Spleen (tissue), 11 donors: ENCODE measurements around the gene PVALEF. TPM values are rescaled to one million over a fixed set of nuclear protein-coding genes. Genes with fewer than 3 reads are reported as not detected.
A peak's percentile ranks its signal among the peaks of the same experiment; 100 is the strongest.

Source experiments
- DNase-seq: peaks from one replicate; pipeline ENCODE4 v3.0.0-alpha.2; 2020
- H3K27ac ChIP-seq, 8 donors: fragments of 200-600 bp; sonication (generic) in 7 of 8; 1 replicate in 4 of 8; 2 replicates in 4 of 8; pipeline versions ENCODE4 v1.5.0 to v1.8.0; 2016 to 2021; ENCODE audit warnings: inconsistent platforms in 4 of 8, mild to moderate bottlenecking in 4 of 8, moderate library complexity in 1 of 8
- H3K27me3 ChIP-seq, 7 donors: fragments of 200-600 bp; sonication (generic) in 6 of 7; replicated peaks in 1 of 7; 1 replicate in 4 of 7; 2 replicates in 3 of 7; pipeline versions ENCODE4 v1.5.0 to v1.8.0; 2016 to 2021; ENCODE audit warnings: inconsistent platforms in 3 of 7, mild to moderate bottlenecking in 1 of 7
- H3K36me3 ChIP-seq, 6 donors: fragments of 200-600 bp; sonication (generic) in 5 of 6; 1 replicate in 4 of 6; 2 replicates in 2 of 6; pipeline versions ENCODE4 v1.5.0 to v1.8.0; 2016 to 2021; ENCODE audit warnings: inconsistent platforms in 2 of 6
- H3K4me1 ChIP-seq, 6 donors: fragments of 200-600 bp; sonication (generic) in 5 of 6; 1 replicate in 3 of 6; 2 replicates in 3 of 6; pipeline versions ENCODE4 v1.5.0 to v1.8.0; 2016 to 2021; ENCODE audit warnings: inconsistent platforms in 3 of 6
- H3K4me3 ChIP-seq, 8 donors: fragments of 200-600 bp; sonication (generic) in 7 of 8; 1 replicate in 4 of 8; 2 replicates in 4 of 8; pipeline versions ENCODE4 v1.5.0 to v1.8.0; 2016 to 2021; ENCODE audit warnings: inconsistent platforms in 4 of 8, mild to moderate bottlenecking in 4 of 8, moderate library complexity in 2 of 8
- H3K9me3 ChIP-seq, 8 donors: fragments of 200-600 bp; sonication (generic) in 7 of 8; 1 replicate in 4 of 8; 2 replicates in 4 of 8; pipeline versions ENCODE4 v1.5.0 to v1.8.0; 2016 to 2021; ENCODE audit warnings: inconsistent platforms in 4 of 8
- CTCF ChIP-seq, 11 experiments: fragments of 200-600 bp in 7 of 11; fragments of 450-650 bp in 4 of 11; sonication (generic) in 4 of 11; IDR thresholded peaks in 8 of 11; conservative IDR thresholded peaks in 3 of 11; 1 replicate in 7 of 11; 2 replicates in 4 of 11; pipeline versions ENCODE4 v1.4.0 to v1.8.0; 2016 to 2021; ENCODE audit warnings: antibody characterized with exemption in 11 of 11, inconsistent platforms in 4 of 11, mild to moderate bottlenecking in 1 of 11
- POLR2A ChIP-seq, 3 donors: fragments of 450-650 bp; IDR thresholded peaks; one replicate each; pipeline ENCODE4 v1.5.1; 2017; ENCODE audit warnings: antibody characterized with exemption in 3 of 3, mild to moderate bottlenecking in 1 of 3
- POLR2AphosphoS5 ChIP-seq, 3 donors: sonication (generic); formaldehyde crosslinking; IDR thresholded peaks; one replicate each; pipeline ENCODE4 v1.5.1; 2017; ENCODE audit warnings: antibody characterized with exemption in 3 of 3
- WGBS, 5 donors: extraction: QIAGEN DNeasy Blood & Tissue Kit in 3 of 5; methylation state at CpG; one replicate each; pipeline versions ENCODE4 v1.1.5 to v1.1.7; 2013 to 2018; 5-methylcytosine and 5-hydroxymethylcytosine counted together
- intact Hi-C: fragments of 100-400 bp; cut with DNase I; formaldehyde crosslinking; loops from one replicate; pipeline ENCODE4 v1.15.0; 2023; ENCODE audit warnings: low total_unique reads
- polyA plus RNA-seq, 3 donors: library from polyadenylated mRNA; stranded (reverse); fragments of 200-250 nt; gene quantifications; one replicate each; pipeline ENCODE4 v1.2.1, GENCODE V29; 2013
- total RNA-seq, 7 donors: library from RNA; depleted of rRNA in 3 of 7; stranded (reverse); fragments of >200 nt in 3 of 7; fragmentation: NEBNext Ultra II Directional in 4 of 7; extraction: Animal tissue kit (Norgen Biotek cat#: 25700) in 4 of 7; gene quantifications; one replicate each; pipeline versions ENCODE4 v1.1.0 to v1.2.1, GENCODE V29; 2016 to 2021
- donor health status: healthy with polysubstance abuse.
- donor health status: DM: no; HTN: no; CAD: no; lungs with moderate emphysema.
- donor health status: DM: no; HTN: no; CAD: no.
- donor health status: Bipolar disorder and iron deficiency.
- donor health status: healthy.
- donor health status: DM: no; HTN: no; CAD: no.
- donor health status: DM: yes; HTN: yes; CAD: no.

PVALEF gene
- total and polyA plus RNA-seq, 10 donors, result not detected

GRCh38 chr17:81148986-81149533, 16.2 kb upstream of the PVALEF start:
- Histone ChIP-seq H3K36me3 (no peaks in the 10 kb centered on the region), H3K27me3 (peaks cover 0 to 6% (median 0%) of the 10 kb centered on the region in 7 donors), H3K4me1 (peaks cover 0 to 65% (median 38%) of the 10 kb centered on the region in 6 donors), H3K27ac (peak overlapping the region in 6 of 8 donors; percentile 75 to 92 (median 84)), H3K4me3 (peak overlapping the region in 2 of 8 donors; percentile 6 to 56), H3K9me3 (no peaks in the 10 kb centered on the region)
- intact Hi-C loops, result loop anchor here (10.0 kb wide), 1 partner anchor 46 kb away; no protein-coding TSS in a partner anchor
- peak; percentile 20 to 63 (median 36) for TF ChIP-seq POLR2AphosphoS5 (IDR thresholded peaks at IDR 0.05)
- TF ChIP-seq POLR2A (IDR thresholded peaks at IDR 0.05), result no peak
- WGBS, 5 donors, result 65 to 81% (median 67%) methylated on average over 9 to 14 of the region's 14 CpGs
- no peak for DNase-seq

GRCh38 chr17:81150377-81151077, 14.8 kb upstream of the PVALEF start:
- Histone ChIP-seq H3K4me1 (peaks cover 0 to 66% (median 38%) of the 10 kb centered on the region in 6 donors), H3K9me3 (no peaks in the 10 kb centered on the region), H3K36me3 (no peaks in the 10 kb centered on the region), H3K27me3 (peaks cover 0 to 6% (median 0%) of the 10 kb centered on the region in 7 donors), H3K4me3 (peak overlapping the region in 5 of 8 donors; percentile 5 to 56 (median 21)), H3K27ac (peak overlapping the region in 7 of 8 donors; percentile 65 to 92 (median 81))
- WGBS, 5 donors, result 28 to 61% (median 59%) methylated on average over 4 to 14 of the region's 14 CpGs
- peak; percentile 93 for DNase-seq
- intact Hi-C loops, result no loop called here
- TF ChIP-seq CTCF (IDR thresholded peaks at IDR 0.05 in 8 of 11, conservative IDR thresholded peaks at IDR 0.05 in 3 of 11) (no peak), POLR2A (IDR thresholded peaks at IDR 0.05) (peak in 1 of 3 donors; percentile 14), POLR2AphosphoS5 (IDR thresholded peaks at IDR 0.05) (peak; percentile 82 to 88 (median 86))

DNA sequence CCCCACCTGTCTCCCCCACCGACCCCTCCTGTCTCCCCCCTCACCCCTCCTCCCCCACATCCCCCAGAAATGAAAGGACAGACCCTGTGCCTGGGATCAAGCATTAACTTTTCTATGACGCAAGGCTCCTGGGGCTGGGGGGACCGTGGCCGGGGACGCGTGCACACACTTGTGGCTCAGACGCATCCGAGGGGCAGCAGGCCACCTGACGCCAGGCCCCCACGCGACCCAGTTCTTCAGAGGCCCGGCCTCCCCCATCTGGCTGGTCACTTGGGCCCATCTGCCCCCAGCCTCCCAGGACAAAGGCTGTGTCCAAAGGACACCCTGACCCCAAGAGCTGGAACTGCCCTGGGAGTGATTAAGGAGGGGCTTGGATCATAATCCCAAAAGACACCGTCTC, 14.0 kb upstream of the PVALEF start:
- DNase-seq, result no peak
- peak overlapping the region in 7 of 8 donors; percentile 65 to 92 (median 81) for H3K27ac ChIP-seq
- intact Hi-C loops, result no loop called here

GRCh38 chr17:81152288-81152828, 12.9 kb upstream of the PVALEF start:
- TF ChIP-seq POLR2AphosphoS5 (IDR thresholded peaks at IDR 0.05), result no peak
- TF ChIP-seq CTCF (IDR thresholded peaks at IDR 0.05 in 8 of 11, conservative IDR thresholded peaks at IDR 0.05 in 3 of 11), result no peak
- no peak for TF ChIP-seq POLR2A (IDR thresholded peaks at IDR 0.05)
- 56 to 72% (median 66%) methylated on average over 5 to 8 of the region's 8 CpGs for WGBS, 5 donors
- Histone ChIP-seq H3K4me3 (peak overlapping the region in 1 of 8 donors; percentile 56), H3K27ac (peak overlapping the region in 5 of 8 donors; percentile 78 to 92 (median 86)), H3K9me3 (no peaks in the 10 kb centered on the region), H3K36me3 (no peaks in the 10 kb centered on the region), H3K4me1 (peaks cover 0 to 63% (median 38%) of the 10 kb centered on the region in 6 donors), H3K27me3 (peaks cover 0 to 6% (median 0%) of the 10 kb centered on the region in 7 donors)
- intact Hi-C loops, result no loop called here
- DNase-seq, result peak; percentile 68

More for the DNA sequence above, 14.0 kb upstream of the PVALEF start:
- H3K4me3 ChIP-seq, result peak overlapping the region in 1 of 8 donors; percentile 56
- H3K9me3 ChIP-seq, result no peaks in the 10 kb centered on the region
- WGBS, 5 donors, result 49 to 88% (median 62%) methylated on average over 9 to 13 of the region's 13 CpGs
- peaks cover 0 to 66% (median 38%) of the 10 kb centered on the region in 6 donors for H3K4me1 ChIP-seq
- H3K27me3 ChIP-seq, result peaks cover 0 to 6% (median 0%) of the 10 kb centered on the region in 7 donors
- no peaks in the 10 kb centered on the region for H3K36me3 ChIP-seq
- TF ChIP-seq POLR2AphosphoS5 (IDR thresholded peaks at IDR 0.05), result no peak
- TF ChIP-seq CTCF (IDR thresholded peaks at IDR 0.05 in 8 of 11, conservative IDR thresholded peaks at IDR 0.05 in 3 of 11), result no peak
- TF ChIP-seq POLR2A (IDR thresholded peaks at IDR 0.05), result no peak
